A673 (cell line): ENCODE measurements around the gene TENT5C. TPM values are rescaled to one million over a fixed set of nuclear protein-coding genes. Genes with fewer than 3 reads are reported as not detected.

ENCODE experiments used
- BruUV-seq: library from RNA; stranded (reverse); fragments of 400-500 nt; replicated peaks from 2 replicates; lab custom pipeline; 2021; lab: Mats Ljungman, UMichigan
- CTCF ChIA-PET: fragments of 300-600 bp; sonication (Branson Sonifier 250); formaldehyde crosslinking; loops from one replicate; lab custom pipeline; 2022; ENCODE audit warnings: antibody characterized with exemption; lab: Charles Lee
- POLR2A ChIA-PET: fragments of 300-600 bp; sonication (Branson Sonifier 250); formaldehyde crosslinking; loops from one replicate; lab custom pipeline; 2022; ENCODE audit warnings: antibody characterized with exemption; ENCODE audit not compliant: low non-redundant PET; lab: Charles Lee
- DNase-seq: peaks from one replicate; pipeline ENCODE4 v3.0.0-alpha.2; 2015; ENCODE audit warnings: low spot score
- H3K27ac ChIP-seq: fragments of 200-600 bp; sonication (generic); 2 replicates; pipeline ENCODE4 v1.5.1; 2016; ENCODE audit warnings: mixed run types, low read depth, mild to moderate bottlenecking, mixed read lengths, antibody characterized with exemption, low read length; ENCODE audit not compliant: poor library complexity, severe bottlenecking
- H3K27me3 ChIP-seq: fragments of 200-600 bp; sonication (generic); replicated peaks from 2 replicates; pipeline ENCODE4 v1.6.1; 2017; ENCODE audit warnings: mixed run types, low read depth, mild to moderate bottlenecking, mixed read lengths, antibody characterized with exemption, low read length; ENCODE audit not compliant: insufficient read depth, poor library complexity
- H3K36me3 ChIP-seq: fragments of 200-600 bp; sonication (generic); 2 replicates; pipeline ENCODE4 v1.6.1; 2016; ENCODE audit warnings: mixed run types, mild to moderate bottlenecking, mixed read lengths, antibody characterized with exemption, low read length; ENCODE audit not compliant: insufficient read depth, poor library complexity, severe bottlenecking
- H3K4me1 ChIP-seq: fragments of 200-600 bp; sonication (generic); 2 replicates; pipeline ENCODE4 v1.6.1; 2017; ENCODE audit warnings: mixed run types, mild to moderate bottlenecking, mixed read lengths, antibody characterized with exemption, low read length; ENCODE audit not compliant: insufficient read depth, poor library complexity, severe bottlenecking
- H3K4me3 ChIP-seq: fragments of 200-600 bp; sonication (generic); 2 replicates; pipeline ENCODE4 v1.5.1; 2016; ENCODE audit warnings: low read depth, mixed run types, mild to moderate bottlenecking, mixed read lengths, low read length; ENCODE audit not compliant: poor library complexity, severe bottlenecking
- H3K9me3 ChIP-seq: fragments of 200-600 bp; sonication (generic); 2 replicates; pipeline ENCODE4 v1.6.1; 2016; ENCODE audit warnings: mixed run types, low read depth, mild to moderate bottlenecking, mixed read lengths, antibody characterized with exemption, low read length; ENCODE audit not compliant: poor library complexity, severe bottlenecking
- EZH2 ChIP-seq: fragments of 200-600 bp; sonication (generic); IDR thresholded peaks from 2 replicates; pipeline ENCODE4 v1.6.1; 2017; ENCODE audit warnings: borderline replicate concordance, low read depth, mild to moderate bottlenecking, mixed read lengths, antibody characterized with exemption, low read length; ENCODE audit not compliant: poor library complexity, severe bottlenecking
- intact Hi-C: fragments of 100-400 bp; cut with micrococcal nuclease; formaldehyde crosslinking; loops from one replicate; pipeline ENCODE4 v1.10.0; 2022; ENCODE audit not compliant: unreplicated experiment
- total RNA-seq: library from RNA; stranded (reverse); gene quantifications from 2 replicates; pipeline ENCODE4 v1.2.3, GENCODE V29; 2021
- TF ChIP-seq, protein P1 (sequence below): fragments of 300-800, 200-600 bp; sonication (generic); conservative IDR thresholded peaks from 2 replicates; pipeline ENCODE4 v1.5.1; 2017; ENCODE audit warnings: low read depth, mild to moderate bottlenecking, antibody characterized with exemption, low read length, moderate library complexity, mixed read lengths

TENT5C gene
- total RNA-seq, 1 experiment from 2014 or later: 1.1 TPM

DNA sequence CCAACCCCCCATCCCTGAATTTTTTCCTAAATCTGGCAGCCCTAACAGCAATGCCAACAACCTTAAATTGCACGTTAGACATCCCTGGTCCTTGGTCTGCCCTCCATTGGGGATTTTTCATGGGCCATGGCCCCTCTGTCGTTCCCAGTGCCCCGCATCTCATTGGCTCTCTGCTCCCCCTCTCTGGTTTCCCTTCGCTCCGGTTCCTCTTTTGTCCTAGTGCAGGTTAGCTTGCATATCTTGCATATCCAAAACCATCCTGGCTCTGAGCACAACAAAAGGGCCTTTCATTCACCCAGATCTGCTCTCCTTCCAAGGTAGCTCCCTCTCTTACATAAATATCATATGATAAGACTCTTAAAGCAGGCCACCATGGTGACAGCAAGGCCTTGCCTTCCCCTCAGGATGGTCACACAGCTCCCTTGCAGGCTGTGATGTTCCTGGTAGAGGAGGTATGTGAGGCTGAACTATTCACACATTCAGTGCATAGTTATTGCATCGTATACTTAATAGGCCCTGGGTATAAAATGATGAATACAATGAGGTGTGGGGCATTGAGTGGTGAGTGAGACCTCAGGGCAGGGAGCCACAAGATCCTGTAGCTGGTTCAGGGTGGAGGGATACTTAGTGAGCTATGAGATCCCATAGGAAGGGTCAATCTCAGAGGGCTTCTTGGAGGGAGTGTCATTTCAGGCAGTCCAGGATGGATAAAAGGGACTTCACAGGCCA lies 45.2 kb downstream of the TENT5C start:
- no peak overlapping the region for H3K4me3 ChIP-seq
- BruUV-seq: no TSS peak
- TF ChIP-seq, protein P1, sequence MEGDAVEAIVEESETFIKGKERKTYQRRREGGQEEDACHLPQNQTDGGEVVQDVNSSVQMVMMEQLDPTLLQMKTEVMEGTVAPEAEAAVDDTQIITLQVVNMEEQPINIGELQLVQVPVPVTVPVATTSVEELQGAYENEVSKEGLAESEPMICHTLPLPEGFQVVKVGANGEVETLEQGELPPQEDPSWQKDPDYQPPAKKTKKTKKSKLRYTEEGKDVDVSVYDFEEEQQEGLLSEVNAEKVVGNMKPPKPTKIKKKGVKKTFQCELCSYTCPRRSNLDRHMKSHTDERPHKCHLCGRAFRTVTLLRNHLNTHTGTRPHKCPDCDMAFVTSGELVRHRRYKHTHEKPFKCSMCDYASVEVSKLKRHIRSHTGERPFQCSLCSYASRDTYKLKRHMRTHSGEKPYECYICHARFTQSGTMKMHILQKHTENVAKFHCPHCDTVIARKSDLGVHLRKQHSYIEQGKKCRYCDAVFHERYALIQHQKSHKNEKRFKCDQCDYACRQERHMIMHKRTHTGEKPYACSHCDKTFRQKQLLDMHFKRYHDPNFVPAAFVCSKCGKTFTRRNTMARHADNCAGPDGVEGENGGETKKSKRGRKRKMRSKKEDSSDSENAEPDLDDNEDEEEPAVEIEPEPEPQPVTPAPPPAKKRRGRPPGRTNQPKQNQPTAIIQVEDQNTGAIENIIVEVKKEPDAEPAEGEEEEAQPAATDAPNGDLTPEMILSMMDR: no peak
- TF ChIP-seq EZH2: no peak
- H3K27me3 ChIP-seq: no peaks in the 10 kb centered on the region
- DNase-seq: no peak
- POLR2A ChIA-PET: no interaction called here
- no peaks in the 10 kb centered on the region for H3K4me1 ChIP-seq
- CTCF ChIA-PET: no interaction called here
- H3K27ac ChIP-seq: no peak overlapping the region
- intact Hi-C loops: no loop called here
- no peaks in the 10 kb centered on the region for H3K9me3 ChIP-seq
- no peaks in the 10 kb centered on the region for H3K36me3 ChIP-seq

DNA sequence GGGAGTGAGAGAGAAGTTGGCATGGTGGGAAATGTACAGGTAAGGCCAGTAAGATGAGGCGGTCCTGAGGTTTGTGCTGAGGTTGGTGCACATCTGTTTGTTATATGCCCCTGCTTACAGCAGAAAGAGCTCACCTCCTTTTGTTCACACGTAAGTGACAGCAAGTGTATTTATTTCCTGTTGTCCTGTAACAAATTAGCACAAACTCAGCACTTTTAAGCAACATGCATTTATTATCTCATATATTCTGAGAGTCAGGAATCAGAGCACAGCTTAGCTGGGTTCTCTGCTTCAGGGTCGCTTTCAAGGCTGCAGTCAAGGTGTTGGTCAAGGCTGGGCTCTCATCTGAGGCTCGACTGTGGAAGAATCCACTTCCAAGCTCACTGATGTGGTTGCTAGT lies 45.8 kb downstream of the TENT5C start:
- Histone ChIP-seq H3K27ac (no peak overlapping the region), H3K9me3 (no peaks in the 10 kb centered on the region), H3K4me3 (no peak overlapping the region), H3K27me3 (no peaks in the 10 kb centered on the region), H3K36me3 (no peaks in the 10 kb centered on the region), H3K4me1 (no peaks in the 10 kb centered on the region)
- DNase-seq: no peak
- intact Hi-C loops: no loop called here
- ChIA-PET CTCF (no interaction called here), POLR2A (no interaction called here)
- no TSS peak for BruUV-seq
- no peak for TF ChIP-seq EZH2
- TF ChIP-seq, protein P1: no peak

DNA sequence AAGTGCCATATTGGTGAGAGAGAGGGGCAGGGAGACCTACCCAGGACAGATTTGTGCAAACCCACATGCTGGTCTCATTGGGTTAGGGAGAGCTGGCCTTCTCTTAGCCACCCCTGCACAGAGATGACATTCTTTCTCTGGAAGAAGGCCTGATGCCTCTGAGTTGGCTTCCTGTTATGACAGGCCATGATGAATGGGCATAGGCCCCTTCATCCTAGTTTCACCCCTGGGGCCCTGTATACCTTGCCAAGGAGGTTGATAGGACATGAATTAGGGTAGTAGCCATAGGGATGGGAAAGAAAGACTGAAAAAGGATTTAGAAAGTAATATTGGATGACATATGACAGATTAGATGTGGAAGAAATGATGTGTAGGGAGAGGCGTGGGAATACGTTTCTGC lies 46.6 kb downstream of the TENT5C start:
- BruUV-seq: no TSS peak
- no peak overlapping the region for H3K27ac ChIP-seq
- no peaks in the 10 kb centered on the region for H3K9me3 ChIP-seq
- POLR2A ChIA-PET: no interaction called here
- H3K4me1 ChIP-seq: no peaks in the 10 kb centered on the region
- intact Hi-C loops: no loop called here
- H3K36me3 ChIP-seq: no peaks in the 10 kb centered on the region
- no peak for DNase-seq
- no peaks in the 10 kb centered on the region for H3K27me3 ChIP-seq
- CTCF ChIA-PET: no interaction called here
- no peak for TF ChIP-seq EZH2
- TF ChIP-seq, protein P1: no peak
- no peak overlapping the region for H3K4me3 ChIP-seq
